ENCODE measurements around the gene ZNF735.

Gene ZNF735

GRCh38 chr7:64266341-64266919, 59.4 kb downstream of the ZNF735 start:
- H3K4me3 ChIP-seq (ENCODE audit: low read length): no peak overlapping the region
- TF ChIP-seq ZNF274 (IDR thresholded peaks at IDR 0.05; ENCODE audit: low read depth, low read length): peak; percentile 77

All from GM08714 (cell line).